HepG2 (cell line): ENCODE results near the gene NCDN. TPM values are rescaled to one million over a fixed set of nuclear protein-coding genes. Genes with fewer than 3 reads are reported as not detected.

Experiments
- ASH2L ChIP-seq: fragments of 300-600, 200-600 bp; sonication (generic); IDR thresholded peaks from 2 replicates; pipeline ENCODE4 v1.7.0; 2017; ENCODE audit warnings: low read depth, mild to moderate bottlenecking, moderate library complexity, mixed read lengths, low read length; ENCODE audit not compliant: insufficient read length
- CEBPG ChIP-seq: IDR thresholded peaks from 2 replicates; pipeline ENCODE4 v1.6.1; 2016
- FOXA3 ChIP-seq: IDR thresholded peaks from 2 replicates; pipeline ENCODE4 v1.6.1; 2016; ENCODE audit warnings: missing genetic modification reagents, missing compliant biosample characterization
- GATA4 ChIP-seq: sonication (generic); IDR thresholded peaks from 2 replicates; pipeline ENCODE4 v1.6.1; 2016; ENCODE audit warnings: antibody characterized with exemption, low read depth, borderline replicate concordance
- GMEB2 ChIP-seq: IDR thresholded peaks from 2 replicates; pipeline ENCODE4 v1.6.1; 2016; ENCODE audit warnings: missing biosample characterization, missing genetic modification reagents, low read depth
- HNF4G ChIP-seq, 2 experiments: sonication (generic) in 1 of 2; formaldehyde crosslinking in 1 of 2; IDR thresholded peaks; 2 replicates each; pipeline versions ENCODE4 v1.4.0 to v1.6.1; 2011 to 2020; ENCODE audit warnings: borderline replicate concordance in 2 of 2, low read depth in 2 of 2, mild to moderate bottlenecking in 2 of 2, low read length in 1 of 2, missing genetic modification reagents in 1 of 2, moderate library complexity in 1 of 2
- IKZF1 ChIP-seq: fragments of 450-650 bp; IDR thresholded peaks from 2 replicates; pipeline ENCODE4 v1.7.1; 2016
- JARID2 ChIP-seq: sonication (generic); formaldehyde crosslinking; IDR thresholded peaks from 2 replicates; pipeline ENCODE4 v1.8.1; 2023; ENCODE audit warnings: missing genetic modification reagents, inconsistent platforms; ENCODE audit not compliant: insufficient replicate concordance
- LCORL ChIP-seq, 2 experiments: fragments of 450-650 bp in 1 of 2; sonication (generic) in 1 of 2; formaldehyde crosslinking in 1 of 2; IDR thresholded peaks; 2 replicates each; pipeline versions ENCODE4 v1.5.0 to v1.6.1; 2017 to 2020; ENCODE audit warnings: antibody characterized with exemption in 1 of 2, missing genetic modification reagents in 1 of 2
- MED13 ChIP-seq: sonication (generic); formaldehyde crosslinking; IDR thresholded peaks from 2 replicates; pipeline ENCODE4 v1.5.0; 2020; ENCODE audit warnings: missing genetic modification reagents
- PBX2 ChIP-seq: IDR thresholded peaks from 2 replicates; pipeline ENCODE4 v1.6.1; 2016; ENCODE audit warnings: control low read depth
- PHB2 ChIP-seq: fragments of 450-650 bp; IDR thresholded peaks from 2 replicates; pipeline ENCODE4 v1.6.1; 2018; ENCODE audit not compliant: partially characterized antibody
- RFXANK ChIP-seq: IDR thresholded peaks from 2 replicates; pipeline ENCODE4 v1.6.1; 2016
- SOX6 ChIP-seq, 2 experiments: fragments of 450-650 bp in 1 of 2; sonication (generic) in 1 of 2; formaldehyde crosslinking in 1 of 2; IDR thresholded peaks; 2 replicates each; pipeline versions ENCODE4 v1.4.0 to v1.6.1; 2017 to 2020; ENCODE audit warnings: antibody characterized with exemption in 1 of 2, mild to moderate bottlenecking in 1 of 2, missing genetic modification reagents in 1 of 2
- TAF1 ChIP-seq: sonication (generic); formaldehyde crosslinking; IDR thresholded peaks from 2 replicates; pipeline ENCODE4 v1.4.0; 2020; ENCODE audit warnings: missing genetic modification reagents
- ZBTB7A ChIP-seq: sonication (generic); formaldehyde crosslinking; IDR thresholded peaks from 2 replicates; pipeline ENCODE4 v1.8.0; 2022; ENCODE audit warnings: mild to moderate bottlenecking, missing genetic modification reagents
- ZFP36L1 ChIP-seq: sonication (generic); formaldehyde crosslinking; IDR thresholded peaks from 2 replicates; pipeline ENCODE4 v1.8.0; 2022; ENCODE audit warnings: mild to moderate bottlenecking, missing genetic modification reagents, moderate library complexity
- ZFX ChIP-seq: sonication (generic); formaldehyde crosslinking; IDR thresholded peaks from 2 replicates; pipeline ENCODE4 v1.4.0; 2020; ENCODE audit warnings: mild to moderate bottlenecking, low read depth, missing genetic modification reagents, moderate library complexity
- ZNF333 ChIP-seq: sonication (generic); formaldehyde crosslinking; IDR thresholded peaks from 2 replicates; pipeline ENCODE4 v1.4.0; 2020; ENCODE audit warnings: mild to moderate bottlenecking, missing genetic modification reagents, borderline replicate concordance
- ZNF557 ChIP-seq: sonication (generic); formaldehyde crosslinking; IDR thresholded peaks from 2 replicates; pipeline ENCODE4 v1.4.0; 2020; ENCODE audit warnings: missing genetic modification reagents
- ZNF713 ChIP-seq: sonication (generic); formaldehyde crosslinking; IDR thresholded peaks from 2 replicates; pipeline ENCODE4 v1.4.0; 2020; ENCODE audit warnings: mild to moderate bottlenecking, missing genetic modification reagents
- ZNF737 ChIP-seq: sonication (generic); formaldehyde crosslinking; IDR thresholded peaks from 2 replicates; pipeline ENCODE4 v1.5.0; 2020; ENCODE audit warnings: missing genetic modification reagents, mild to moderate bottlenecking, borderline replicate concordance
- ZNF772 ChIP-seq: sonication (generic); formaldehyde crosslinking; IDR thresholded peaks from 2 replicates; pipeline ENCODE4 v1.5.0; 2020; ENCODE audit warnings: mild to moderate bottlenecking, missing genetic modification reagents
- polyA plus RNA-seq, 8 experiments: library from polyadenylated mRNA; depleted of rRNA in 3 of 8; stranded (reverse) in 7 of 8; unstranded in 1 of 8; fragments of >200 nt; fragmentation: Illumina TruSeq in 4 of 8; extraction: Trizol in 4 of 8; gene quantifications; 2 replicates each; pipeline versions ENCODE4 v1.2.1 to v1.2.3, GENCODE V29; 2011 to 2016; ENCODE audit warnings: low read depth in 4 of 8, missing spikeins in 1 of 8, mixed read lengths in 1 of 8; ENCODE audit not compliant: insufficient read depth in 1 of 8
- total RNA-seq, 5 experiments: library from RNA; depleted of rRNA; stranded (reverse); fragments of >200 nt; fragmentation: Illumina TruSeq; extraction: Trizol; gene quantifications; 2 replicates each; pipeline ENCODE4 v1.2.3, GENCODE V29; 2016; ENCODE audit warnings: low read depth in 1 of 5
- TF ChIP-seq, protein P1 (sequence below), 2 experiments: sonication (generic) in 1 of 2; formaldehyde crosslinking in 1 of 2; IDR thresholded peaks; 2 replicates each; pipeline versions ENCODE4 v1.4.0 to v1.6.1; 2018 to 2020; ENCODE audit warnings: missing genetic modification reagents in 2 of 2, borderline replicate concordance in 1 of 2, low read depth in 1 of 2, mild to moderate bottlenecking in 1 of 2, missing biosample characterization in 1 of 2
- TF ChIP-seq, protein P2 (sequence below): sonication (generic); formaldehyde crosslinking; IDR thresholded peaks from 2 replicates; pipeline ENCODE4 v1.5.1; 2020; ENCODE audit warnings: mild to moderate bottlenecking, missing genetic modification reagents, moderate library complexity

Gene NCDN
- total and polyA plus RNA-seq, 2 of the 13 experiments (the other 11 are each of a cell fraction or from before 2014, with no cell fraction given) = 6.6 to 9.3 TPM

- TF ChIP-seq ASH2L = peak; percentile 24
- no peak for TF ChIP-seq JARID2 (CRISPR knock-in tag)
- no peak for TF ChIP-seq ZNF713 (CRISPR knock-in tag)
- peak; percentile 41; the same call in 1 of the 2 replicates for TF ChIP-seq HNF4G (IDR thresholded peaks at IDR 0.05; ENCODE audit: borderline replicate concordance, low read depth, low read length)
- TF ChIP-seq HNF4G (CRISPR knock-in tag; IDR thresholded peaks at IDR 0.05; ENCODE audit: borderline replicate concordance, low read depth) = no peak
- TF ChIP-seq ZNF772 = no peak
- TF ChIP-seq TAF1 = no peak
- TF ChIP-seq ZFX (CRISPR knock-in tag) = 0 out of 2 replicates have a peak, but pooled peaks have one; percentile 3
- TF ChIP-seq PHB2 = no peak
- TF ChIP-seq FOXA3 (CRISPR knock-in tag) = peak; percentile 56
- TF ChIP-seq ZNF557 (CRISPR knock-in tag) = no peak
- no peak for TF ChIP-seq ZBTB7A (CRISPR knock-in tag)
- TF ChIP-seq, protein P1, sequence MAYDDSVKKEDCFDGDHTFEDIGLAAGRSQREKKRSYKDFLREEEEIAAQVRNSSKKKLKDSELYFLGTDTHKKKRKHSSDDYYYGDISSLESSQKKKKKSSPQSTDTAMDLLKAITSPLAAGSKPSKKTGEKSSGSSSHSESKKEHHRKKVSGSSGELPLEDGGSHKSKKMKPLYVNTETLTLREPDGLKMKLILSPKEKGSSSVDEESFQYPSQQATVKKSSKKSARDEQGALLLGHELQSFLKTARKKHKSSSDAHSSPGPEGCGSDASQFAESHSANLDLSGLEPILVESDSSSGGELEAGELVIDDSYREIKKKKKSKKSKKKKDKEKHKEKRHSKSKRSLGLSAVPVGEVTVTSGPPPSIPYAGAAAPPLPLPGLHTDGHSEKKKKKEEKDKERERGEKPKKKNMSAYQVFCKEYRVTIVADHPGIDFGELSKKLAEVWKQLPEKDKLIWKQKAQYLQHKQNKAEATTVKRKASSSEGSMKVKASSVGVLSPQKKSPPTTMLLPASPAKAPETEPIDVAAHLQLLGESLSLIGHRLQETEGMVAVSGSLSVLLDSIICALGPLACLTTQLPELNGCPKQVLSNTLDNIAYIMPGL (CRISPR knock-in tag; IDR thresholded peaks at IDR 0.05; ENCODE audit: borderline replicate concordance in 1 of 2, low read depth in 1 of 2) = peak in 1 of 2 experiments; percentile 10; a peak in 1 of 4 replicates
- TF ChIP-seq LCORL (IDR thresholded peaks at IDR 0.05) = peak; percentile 60; the same call in 1 of the 2 replicates
- peak; percentile 69; the same call in 1 of the 2 replicates for TF ChIP-seq LCORL (CRISPR knock-in tag; IDR thresholded peaks at IDR 0.05)
- no peak for TF ChIP-seq ZNF333 (CRISPR knock-in tag)
- no peak for TF ChIP-seq SOX6 (IDR thresholded peaks at IDR 0.05)
- TF ChIP-seq SOX6 (CRISPR knock-in tag; IDR thresholded peaks at IDR 0.05) = peak; percentile 25; the same call in 1 of the 2 replicates
- TF ChIP-seq, protein P2, sequence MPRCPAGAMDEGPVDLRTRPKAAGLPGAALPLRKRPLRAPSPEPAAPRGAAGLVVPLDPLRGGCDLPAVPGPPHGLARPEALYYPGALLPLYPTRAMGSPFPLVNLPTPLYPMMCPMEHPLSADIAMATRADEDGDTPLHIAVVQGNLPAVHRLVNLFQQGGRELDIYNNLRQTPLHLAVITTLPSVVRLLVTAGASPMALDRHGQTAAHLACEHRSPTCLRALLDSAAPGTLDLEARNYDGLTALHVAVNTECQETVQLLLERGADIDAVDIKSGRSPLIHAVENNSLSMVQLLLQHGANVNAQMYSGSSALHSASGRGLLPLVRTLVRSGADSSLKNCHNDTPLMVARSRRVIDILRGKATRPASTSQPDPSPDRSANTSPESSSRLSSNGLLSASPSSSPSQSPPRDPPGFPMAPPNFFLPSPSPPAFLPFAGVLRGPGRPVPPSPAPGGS (CRISPR knock-in tag) = no peak
- no peak for TF ChIP-seq GATA4
- TF ChIP-seq CEBPG (CRISPR knock-in tag) = peak; percentile 47; the same call in 1 of the 2 replicates
- TF ChIP-seq GMEB2 (CRISPR knock-in tag) = no peak
- no peak for TF ChIP-seq RFXANK (CRISPR knock-in tag)
- TF ChIP-seq MED13 (CRISPR knock-in tag) = 0 out of 2 replicates have a peak, but pooled peaks have one; percentile 33
- TF ChIP-seq ZFP36L1 (CRISPR knock-in tag) = no peak
- no peak for TF ChIP-seq IKZF1
- TF ChIP-seq PBX2 (CRISPR knock-in tag) = no peak
- no peak for TF ChIP-seq ZNF737 (CRISPR knock-in tag)
These were observed 17.9 kb downstream of the NCDN start (continued) for GRCh38 chr1:35575416-35575958.
